OCI-LY7 (cell line): ENCODE results near the gene MAP1A. TPM values are rescaled to one million over a fixed set of nuclear protein-coding genes. Genes with fewer than 3 reads are reported as not detected.
"Not testable (repeated sequence)": the region's sequence is repeated elsewhere in the genome, so short reads cannot be mapped to it uniquely, and the experiment has no call there.

Experiments
- BruUV-seq: library from RNA; stranded (reverse); fragments of 400-500 nt; replicated peaks from 2 replicates; lab custom pipeline; 2021; lab: Mats Ljungman, UMichigan
- CTCF ChIA-PET: fragments of 300-600 bp; sonication (Branson Sonifier 250); formaldehyde crosslinking; loops from one replicate; lab custom pipeline; 2022; ENCODE audit warnings: antibody characterized with exemption; ENCODE audit not compliant: unreplicated experiment; lab: Charles Lee
- POLR2A ChIA-PET: fragments of 300-600 bp; sonication (Branson Sonifier 250); formaldehyde crosslinking; loops from one replicate; lab custom pipeline; 2022; ENCODE audit warnings: antibody characterized with exemption; lab: Charles Lee
- DNase-seq: peaks from one replicate; pipeline ENCODE4 v3.0.0-alpha.2; 2015; ENCODE audit warnings: low spot score
- H2AFZ ChIP-seq: fragments of 200-600 bp; sonication (generic), shearing (Covaris generic); 2 replicates; pipeline ENCODE4 v1.6.1; 2014; ENCODE audit warnings: mild to moderate bottlenecking, antibody characterized with exemption, low read length, moderate library complexity
- H3K27ac ChIP-seq: fragments of 200-600 bp; sonication (generic); 2 replicates; pipeline ENCODE4 v1.5.1; 2014; ENCODE audit warnings: mixed run types, low read depth, mild to moderate bottlenecking, moderate library complexity, low read length, inconsistent platforms; ENCODE audit not compliant: poor library complexity, severe bottlenecking
- H3K36me3 ChIP-seq: fragments of 200-600 bp; sonication (generic); 2 replicates; pipeline ENCODE4 v1.6.1; 2014; ENCODE audit warnings: mild to moderate bottlenecking, antibody characterized with exemption, low read length, moderate library complexity, mixed read lengths; ENCODE audit not compliant: insufficient read depth
- H3K4me1 ChIP-seq: fragments of 200-600 bp; sonication (generic); 2 replicates; pipeline ENCODE4 v1.5.1; 2014; ENCODE audit warnings: mild to moderate bottlenecking, low read length; ENCODE audit not compliant: insufficient read depth, poor library complexity, severe bottlenecking
- H3K4me2 ChIP-seq: fragments of 200-600 bp; sonication (generic); 2 replicates; pipeline ENCODE4 v1.6.1; 2014; ENCODE audit warnings: mild to moderate bottlenecking, low read length
- H3K4me3 ChIP-seq: fragments of 200-600 bp; sonication (generic); 2 replicates; pipeline ENCODE4 v1.5.1; 2014; ENCODE audit warnings: mild to moderate bottlenecking, low read depth, low read length; ENCODE audit not compliant: poor library complexity, severe bottlenecking
- H3K79me2 ChIP-seq: fragments of 200-600 bp; sonication (generic); 2 replicates; pipeline ENCODE4 v1.6.1; 2016; ENCODE audit warnings: low read depth, mild to moderate bottlenecking, low read length, moderate library complexity, mixed read lengths; ENCODE audit not compliant: insufficient read depth
- H3K9me2 ChIP-seq: fragments of 200-600 bp; sonication (generic); 2 replicates; pipeline ENCODE4 v1.6.1; 2016; ENCODE audit warnings: mild to moderate bottlenecking, low read length, mixed read lengths; ENCODE audit not compliant: insufficient read depth
- H3K9me3 ChIP-seq: fragments of 200-600 bp; sonication (generic); 2 replicates; pipeline ENCODE4 v1.6.1; 2014; ENCODE audit warnings: mild to moderate bottlenecking, mixed run types, low read length, mixed read lengths
- H4K20me1 ChIP-seq: fragments of 200-600 bp; sonication (generic); 2 replicates; pipeline ENCODE4 v1.6.1; 2014; ENCODE audit warnings: mild to moderate bottlenecking, antibody characterized with exemption, low read length, moderate library complexity, mixed read lengths; ENCODE audit not compliant: insufficient read depth
- EZH2phosphoT487 ChIP-seq: fragments of 200-600 bp; sonication (generic); IDR thresholded peaks from 2 replicates; pipeline ENCODE4 v1.6.1; 2018; ENCODE audit warnings: low read depth, borderline replicate concordance, mild to moderate bottlenecking, mixed run types, antibody characterized with exemption, low read length, moderate library complexity, mixed read lengths
- intact Hi-C: fragments of 100-400 bp; cut with micrococcal nuclease; formaldehyde crosslinking; loops from one replicate; pipeline ENCODE4 v1.10.0; 2022; ENCODE audit not compliant: unreplicated experiment
- total RNA-seq, 2 experiments: library from RNA; depleted of rRNA in 1 of 2; stranded (reverse); fragments of >200 nt in 1 of 2; shearing (Covaris generic) in 1 of 2; gene quantifications; 2 replicates each; pipeline ENCODE4 v1.2.3, GENCODE V29; 2014 to 2022
- TF ChIP-seq, protein P1 (sequence below): fragments of 200-600 bp; sonication (generic); conservative IDR thresholded peaks from 2 replicates; pipeline ENCODE4 v1.5.1; 2014; ENCODE audit warnings: mild to moderate bottlenecking, antibody characterized with exemption, low read length, moderate library complexity, mixed read lengths

Gene MAP1A
- total RNA-seq, 2 experiments from 2014 or later = 3.3 to 3.8 TPM

DNA sequence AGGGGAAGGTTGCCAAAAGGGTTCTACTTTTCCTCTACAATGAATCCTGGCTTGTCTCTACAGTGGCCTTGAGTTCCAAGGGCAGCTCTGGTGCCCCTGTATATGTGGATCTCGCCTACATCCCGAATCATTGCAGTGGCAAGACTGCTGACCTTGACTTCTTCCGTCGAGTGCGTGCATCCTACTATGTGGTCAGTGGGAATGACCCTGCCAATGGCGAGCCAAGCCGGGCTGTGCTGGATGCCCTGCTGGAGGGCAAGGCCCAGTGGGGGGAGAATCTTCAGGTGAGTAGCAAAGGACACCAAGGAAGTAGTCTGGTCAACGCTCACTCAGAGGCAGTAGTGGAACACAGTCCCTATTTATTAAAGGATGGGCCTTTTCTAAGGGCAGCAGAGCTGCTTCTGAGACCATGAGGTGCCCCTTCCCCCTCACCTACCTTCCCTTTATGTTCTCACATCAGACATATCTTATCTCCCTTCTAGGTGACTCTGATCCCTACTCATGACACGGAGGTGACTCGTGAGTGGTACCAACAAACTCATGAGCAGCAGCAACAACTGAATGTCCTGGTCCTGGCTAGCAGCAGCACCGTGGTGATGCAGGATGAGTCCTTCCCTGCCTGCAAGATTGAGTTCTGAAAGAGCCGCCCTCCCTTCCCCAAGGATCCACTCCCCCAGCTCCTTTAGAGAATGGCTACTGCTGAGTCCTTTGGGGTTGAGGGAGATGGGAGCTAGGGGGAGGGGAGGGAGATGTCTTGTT is 12.4 kb downstream of the MAP1A start:
- intact Hi-C loops = no loop called here
- H4K20me1 ChIP-seq = no peaks in the 10 kb centered on the region
- H3K4me1 ChIP-seq = peaks cover 6% of the 10 kb centered on the region
- H3K4me3 ChIP-seq = no peak overlapping the region
- DNase-seq = no peak
- no peaks in the 10 kb centered on the region for H3K9me3 ChIP-seq
- H3K9me2 ChIP-seq = no peaks in the 10 kb centered on the region
- no peak overlapping the region for H3K27ac ChIP-seq
- no peak for TF ChIP-seq EZH2phosphoT487
- TF ChIP-seq, protein P1, sequence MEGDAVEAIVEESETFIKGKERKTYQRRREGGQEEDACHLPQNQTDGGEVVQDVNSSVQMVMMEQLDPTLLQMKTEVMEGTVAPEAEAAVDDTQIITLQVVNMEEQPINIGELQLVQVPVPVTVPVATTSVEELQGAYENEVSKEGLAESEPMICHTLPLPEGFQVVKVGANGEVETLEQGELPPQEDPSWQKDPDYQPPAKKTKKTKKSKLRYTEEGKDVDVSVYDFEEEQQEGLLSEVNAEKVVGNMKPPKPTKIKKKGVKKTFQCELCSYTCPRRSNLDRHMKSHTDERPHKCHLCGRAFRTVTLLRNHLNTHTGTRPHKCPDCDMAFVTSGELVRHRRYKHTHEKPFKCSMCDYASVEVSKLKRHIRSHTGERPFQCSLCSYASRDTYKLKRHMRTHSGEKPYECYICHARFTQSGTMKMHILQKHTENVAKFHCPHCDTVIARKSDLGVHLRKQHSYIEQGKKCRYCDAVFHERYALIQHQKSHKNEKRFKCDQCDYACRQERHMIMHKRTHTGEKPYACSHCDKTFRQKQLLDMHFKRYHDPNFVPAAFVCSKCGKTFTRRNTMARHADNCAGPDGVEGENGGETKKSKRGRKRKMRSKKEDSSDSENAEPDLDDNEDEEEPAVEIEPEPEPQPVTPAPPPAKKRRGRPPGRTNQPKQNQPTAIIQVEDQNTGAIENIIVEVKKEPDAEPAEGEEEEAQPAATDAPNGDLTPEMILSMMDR = no peak
- H3K79me2 ChIP-seq = no peaks in the 10 kb centered on the region
- ChIA-PET CTCF (no interaction called here), POLR2A (no interaction called here)
- H3K4me2 ChIP-seq = no peak overlapping the region
- peaks cover 11% of the 10 kb centered on the region for H3K36me3 ChIP-seq
- BruUV-seq = no TSS peak
- H2AFZ ChIP-seq = no peak overlapping the region

DNA sequence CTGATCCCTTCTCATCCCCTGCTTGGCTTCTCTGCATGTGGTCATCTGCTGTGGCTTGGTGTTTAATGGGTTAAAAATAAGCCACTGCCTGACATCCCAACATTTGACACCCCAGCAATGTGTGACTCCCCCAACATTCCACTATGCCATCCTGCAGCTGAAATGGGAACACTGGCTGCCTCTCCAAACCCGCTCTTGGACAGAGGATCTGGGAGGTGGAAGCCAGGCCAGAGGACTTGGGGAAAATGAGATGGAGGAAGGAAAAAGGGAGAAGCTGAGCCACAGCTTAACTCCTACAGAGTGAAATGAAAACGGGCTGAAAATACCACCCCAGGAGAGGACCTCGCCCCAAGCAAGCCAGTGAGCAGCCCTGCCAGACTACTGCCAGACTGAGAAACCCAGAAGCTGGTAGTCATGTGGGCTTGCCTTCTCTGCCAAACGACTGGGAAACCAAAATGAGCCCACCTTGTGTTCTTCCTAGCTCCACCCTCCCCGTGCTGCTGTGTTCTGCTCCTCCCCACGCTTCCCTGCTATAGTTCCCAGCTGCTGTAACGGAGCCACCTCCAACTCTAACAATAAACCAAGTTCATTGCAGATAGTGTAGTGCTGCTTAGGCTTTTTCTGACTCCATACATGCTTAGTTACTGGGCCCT is 13.7 kb downstream of the MAP1A start:
- peaks cover 22% of the 10 kb centered on the region for H3K36me3 ChIP-seq
- H3K27ac ChIP-seq = no peak overlapping the region
- H3K79me2 ChIP-seq = no peaks in the 10 kb centered on the region
- no peaks in the 10 kb centered on the region for H3K9me2 ChIP-seq
- no peak overlapping the region for H3K4me3 ChIP-seq
- ChIA-PET POLR2A (interaction anchor here (0.5 to 0.8 kb wide), 2 partner anchors 21 to 37 kb away, joined by 4 read pairs; no protein-coding TSS in a partner anchor), CTCF (no interaction called here)
- TF ChIP-seq EZH2phosphoT487 = no peak
- TF ChIP-seq, protein P1 = no peak
- intact Hi-C loops = no loop called here
- peaks cover 3% of the 10 kb centered on the region for H3K4me1 ChIP-seq
- no peak for DNase-seq
- H4K20me1 ChIP-seq = no peaks in the 10 kb centered on the region
- H3K9me3 ChIP-seq = no peaks in the 10 kb centered on the region
- H3K4me2 ChIP-seq = no peak overlapping the region
- H2AFZ ChIP-seq = no peak overlapping the region
- TSS peak; percentile 56 for BruUV-seq

DNA sequence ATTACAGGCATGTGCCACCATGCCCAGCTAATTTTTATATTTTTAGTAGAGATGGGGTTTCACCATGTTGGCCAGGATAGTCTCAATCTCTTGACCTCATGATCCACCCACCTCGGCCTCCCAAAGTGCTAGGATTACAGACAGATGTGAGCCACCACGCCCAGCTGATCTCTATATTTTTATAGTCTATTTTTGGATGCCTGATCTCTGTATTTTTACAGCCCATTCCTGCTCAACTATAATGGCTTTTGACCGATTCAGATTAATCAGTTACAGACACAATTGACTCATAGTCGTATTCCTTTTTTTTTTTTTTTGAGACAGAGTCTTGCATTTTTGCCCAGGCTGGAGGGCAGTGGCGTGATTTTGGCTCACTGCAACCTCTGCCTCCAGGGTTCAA is 15.4 kb downstream of the MAP1A start:
- POLR2A ChIA-PET = not testable (repeated sequence)

More for the DNA sequence above, 15.4 kb downstream of the MAP1A start:
- H3K79me2 ChIP-seq, H2AFZ ChIP-seq, H3K27ac ChIP-seq, H3K4me1 ChIP-seq, H3K4me2 ChIP-seq, H4K20me1 ChIP-seq, DNase-seq, BruUV-seq, H3K9me2 ChIP-seq, H3K4me3 ChIP-seq, H3K9me3 ChIP-seq, CTCF ChIA-PET, intact Hi-C loops: not testable (repeated sequence)
- H3K36me3 ChIP-seq = peaks cover 22% of the 10 kb centered on the region
